Endodermal cell (in vitro differentiated cells): ENCODE data around the gene GABRR1. TPM values are rescaled to one million over a fixed set of nuclear protein-coding genes. Genes with fewer than 3 reads are reported as not detected.

Source experiments
- DNase-seq: peaks from one replicate; pipeline ENCODE4 v3.0.0-alpha.2; 2017
- H3K27ac ChIP-seq: 2 replicates; pipeline ENCODE4 v1.5.1; 2013; ENCODE audit warnings: mild to moderate bottlenecking, low read depth, low read length, moderate library complexity
- H3K27me3 ChIP-seq: 2 replicates; pipeline ENCODE4 v1.6.1; 2013; ENCODE audit warnings: mild to moderate bottlenecking, low read length, moderate library complexity; ENCODE audit not compliant: insufficient read depth, control insufficient read depth, poor library complexity, severe bottlenecking
- H3K36me3 ChIP-seq: 2 replicates; pipeline ENCODE4 v1.7.0; 2013; ENCODE audit warnings: mild to moderate bottlenecking, low read length, moderate library complexity; ENCODE audit not compliant: control insufficient read depth, insufficient read depth
- H3K4me1 ChIP-seq: one replicate; pipeline ENCODE4 v1.7.0; 2013; ENCODE audit warnings: low read length; ENCODE audit not compliant: control insufficient read depth, insufficient read depth
- H3K4me3 ChIP-seq: 2 replicates; pipeline ENCODE4 v1.5.1; 2013; ENCODE audit warnings: mild to moderate bottlenecking, low read length, moderate library complexity
- H3K9ac ChIP-seq: 2 replicates; pipeline ENCODE4 v1.6.1; 2013; ENCODE audit warnings: mild to moderate bottlenecking, low read length, moderate library complexity; ENCODE audit not compliant: poor library complexity, severe bottlenecking; ENCODE audit errors: extremely low read depth
- H3K9me3 ChIP-seq: 2 replicates; pipeline ENCODE4 v1.6.1; 2013; ENCODE audit warnings: mild to moderate bottlenecking, low read length, moderate library complexity; ENCODE audit not compliant: control insufficient read depth
- H3K27ac Mint-ChIP-seq: 2 replicates; pipeline ENCODE4 v1.8.0; 2020; ENCODE audit warnings: mixed read lengths
- H3K27me3 Mint-ChIP-seq: 2 replicates; pipeline ENCODE4 v1.8.0; 2021; ENCODE audit warnings: mild to moderate bottlenecking, mixed read lengths; ENCODE audit not compliant: insufficient read depth
- H3K36me3 Mint-ChIP-seq: 2 replicates; pipeline ENCODE4 v1.8.0; 2020; ENCODE audit warnings: low read depth, mixed read lengths
- H3K4me1 Mint-ChIP-seq: 2 replicates; pipeline ENCODE4 v1.8.0; 2020; ENCODE audit warnings: mixed read lengths
- H3K4me3 Mint-ChIP-seq: 2 replicates; pipeline ENCODE4 v1.8.0; 2020; ENCODE audit warnings: mild to moderate bottlenecking, moderate library complexity, mixed read lengths
- H3K9me3 Mint-ChIP-seq: 2 replicates; pipeline ENCODE4 v1.8.0; 2020; ENCODE audit warnings: mild to moderate bottlenecking, mixed read lengths
- CTCF ChIP-seq: fragments of 200-600 bp; sonication (generic); conservative IDR thresholded peaks from 2 replicates; pipeline ENCODE4 v1.5.0; 2021; ENCODE audit warnings: antibody characterized with exemption, mild to moderate bottlenecking
- WGBS, 2 experiments: methylation state at CpG; one replicate each; pipeline versions ENCODE4 v1.1.5 to v1.1.7; 2013; ENCODE audit warnings: missing lambda C conversion rate in 2 of 2, mixed read lengths in 1 of 2; ENCODE audit not compliant: insufficient coverage in 1 of 2, insufficient read length in 1 of 2; 5-methylcytosine and 5-hydroxymethylcytosine counted together
- total RNA-seq, 2 donors: library from RNA; stranded (reverse); fragmentation: NEBNext Ultra II Directional in 1 of 2; extraction: Animal tissue kit (Norgen Biotek cat#: 25700) in 1 of 2; gene quantifications; 2 replicates in 1 of 2; 3 replicates in 1 of 2; pipeline ENCODE4 v1.2.1, GENCODE V29; 2021

The GABRR1 gene
- total RNA-seq, 2 donors from 2014 or later: 0.46 TPM; not detected in 1

DNA sequence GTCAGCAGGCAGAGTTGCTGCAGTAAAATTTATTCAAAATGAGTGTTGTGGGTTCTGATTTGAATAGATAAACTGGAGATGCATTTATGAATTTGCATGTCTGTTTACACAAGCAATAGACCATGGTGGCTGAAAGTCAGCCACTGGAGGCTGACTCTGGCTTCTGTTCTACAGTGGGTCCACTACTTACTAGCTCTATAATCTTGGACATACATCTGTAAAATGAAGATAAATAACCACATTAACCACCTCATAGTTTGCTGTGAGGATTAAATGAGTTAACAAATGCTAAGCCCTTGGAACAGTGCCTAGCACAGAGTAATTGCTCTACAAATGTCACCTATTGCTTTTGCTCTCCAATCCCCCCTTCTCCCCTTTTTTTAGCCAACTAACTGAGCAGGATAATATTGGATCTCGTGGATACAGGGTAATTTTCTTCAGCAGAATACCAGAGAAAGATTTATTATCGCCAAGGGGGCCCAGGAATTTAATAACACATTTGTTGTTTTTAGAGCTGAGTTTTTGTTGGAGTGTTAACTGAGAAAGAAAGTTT lies 72.7 kb downstream of the GABRR1 start:
- H3K4me3 ChIP-seq: no peak overlapping the region
- H3K36me3 ChIP-seq: no peaks in the 10 kb centered on the region
- 76 to 87% methylated on average over 2 of the region's 2 CpGs for WGBS, 2 experiments
- Mint-ChIP-seq H3K4me1 (no peaks in the 10 kb centered on the region), H3K36me3 (no peaks in the 10 kb centered on the region), H3K4me3 (no peak overlapping the region), H3K27ac (no peak overlapping the region), H3K27me3 (peaks cover 87% of the 10 kb centered on the region), H3K9me3 (peaks cover 2% of the 10 kb centered on the region)
- no peak for DNase-seq
- H3K27ac ChIP-seq: no peak overlapping the region
- no peak overlapping the region for H3K9ac ChIP-seq
- no peak for TF ChIP-seq CTCF
- H3K27me3 ChIP-seq: peaks cover 43% of the 10 kb centered on the region
- no peaks in the 10 kb centered on the region for H3K9me3 ChIP-seq
- H3K4me1 ChIP-seq: no peaks in the 10 kb centered on the region

GRCh38 chr6:89140347-89141156 lies 76.6 kb downstream of the GABRR1 start:
- 77 to 82% methylated on average over 4 to 7 of the region's 7 CpGs for WGBS, 2 experiments
- no peak for DNase-seq
- peaks cover 2% of the 10 kb centered on the region for H3K9me3 Mint-ChIP-seq
- H3K36me3 Mint-ChIP-seq: no peaks in the 10 kb centered on the region
- Histone ChIP-seq H3K9me3 (no peaks in the 10 kb centered on the region), H3K27ac (no peak overlapping the region), H3K36me3 (no peaks in the 10 kb centered on the region), H3K27me3 (peaks cover 24% of the 10 kb centered on the region), H3K4me1 (no peaks in the 10 kb centered on the region), H3K9ac (no peak overlapping the region), H3K4me3 (no peak overlapping the region)
- no peak overlapping the region for H3K27ac Mint-ChIP-seq
- no peak overlapping the region for H3K4me3 Mint-ChIP-seq
- no peaks in the 10 kb centered on the region for H3K4me1 Mint-ChIP-seq
- peaks cover 94% of the 10 kb centered on the region for H3K27me3 Mint-ChIP-seq
- TF ChIP-seq CTCF: no peak

DNA sequence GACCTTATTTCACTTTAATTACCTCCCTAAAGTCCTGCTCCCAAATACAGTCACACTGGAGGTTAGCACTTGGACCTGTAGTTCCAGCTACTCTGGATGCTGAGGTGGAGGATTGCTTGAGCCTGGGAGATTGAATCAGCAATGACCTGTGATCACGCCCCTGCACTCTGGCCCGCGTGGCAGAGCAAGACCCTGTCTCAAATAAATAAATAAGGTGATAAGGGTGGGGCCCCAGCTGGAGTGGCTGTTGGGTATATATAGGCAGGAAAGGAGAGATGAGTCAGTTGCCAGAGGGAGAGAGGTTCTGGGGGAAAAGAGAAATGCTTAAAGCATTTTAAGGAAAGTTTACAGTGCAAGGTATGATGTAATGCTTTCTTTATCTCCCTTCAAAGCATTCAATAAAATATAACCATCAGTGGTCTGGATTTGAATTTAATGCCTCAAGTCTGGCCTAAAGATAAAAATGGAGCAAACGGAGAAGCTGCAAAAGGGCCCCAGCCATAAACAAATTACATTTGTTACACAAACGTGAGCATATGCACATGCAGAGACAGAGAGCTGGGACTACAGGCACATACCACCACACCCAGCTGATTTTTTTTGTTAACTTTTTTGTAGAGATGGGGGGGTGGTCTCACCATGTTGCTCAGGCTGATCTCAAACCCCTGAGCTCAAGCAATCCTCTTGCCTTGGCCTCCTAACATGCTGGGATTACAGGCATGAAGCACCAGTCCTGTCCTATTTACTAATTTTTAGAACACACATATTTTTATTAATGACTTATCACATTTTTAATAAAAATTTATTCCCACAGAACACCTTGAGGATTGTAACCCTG lies 77.4 kb downstream of the GABRR1 start:
- H3K27ac ChIP-seq: no peak overlapping the region
- H3K4me3 ChIP-seq: no peak overlapping the region
- H3K36me3 Mint-ChIP-seq: no peaks in the 10 kb centered on the region
- no peaks in the 10 kb centered on the region for H3K36me3 ChIP-seq
- H3K4me3 Mint-ChIP-seq: no peak overlapping the region
- H3K27me3 ChIP-seq: peaks cover 18% of the 10 kb centered on the region
- DNase-seq: no peak
- H3K9me3 ChIP-seq: no peaks in the 10 kb centered on the region
- no peak for TF ChIP-seq CTCF
- H3K27ac Mint-ChIP-seq: no peak overlapping the region
- H3K9ac ChIP-seq: no peak overlapping the region
- whole genome bisulfite sequencing, 2 experiments: 74 to 77% methylated on average over 3 to 5 of the region's 5 CpGs
- H3K27me3 Mint-ChIP-seq: peaks cover 94% of the 10 kb centered on the region
- peaks cover 4% of the 10 kb centered on the region for H3K9me3 Mint-ChIP-seq
- H3K4me1 Mint-ChIP-seq: no peaks in the 10 kb centered on the region
- no peaks in the 10 kb centered on the region for H3K4me1 ChIP-seq
